Keratinocyte (primary cell): ENCODE data around the gene AQP6. TPM values are rescaled to one million over a fixed set of nuclear protein-coding genes. Genes with fewer than 3 reads are reported as not detected.

ENCODE experiments used
- DNase-seq: peaks from one replicate; pipeline ENCODE4 v3.0.0-alpha.2; 2011; ENCODE audit warnings: low read depth, missing footprints, low spot score
- FAIRE-seq: peaks from 2 replicates; lab custom pipeline; 2011; peaks lifted over from hg19 to GRCh38; lab: Jason Lieb, UNC
- H2AFZ ChIP-seq: 2 replicates; pipeline ENCODE4 v1.6.0; 2012; ENCODE audit warnings: low read length, control low read depth, inconsistent platforms; ENCODE audit not compliant: control insufficient read depth
- H3K27ac ChIP-seq: 2 replicates; pipeline ENCODE4 v1.5.1; 2011; ENCODE audit warnings: low read length; ENCODE audit not compliant: control insufficient read depth, insufficient read depth
- H3K27me3 ChIP-seq: 3 replicates; pipeline ENCODE4 v1.6.0; 2011; ENCODE audit warnings: low read length; ENCODE audit not compliant: control insufficient read depth, insufficient read depth; ENCODE audit errors: extremely low read depth
- H3K36me3 ChIP-seq, 2 experiments: 2 replicates in 1 of 2; 3 replicates in 1 of 2; pipeline ENCODE4 v1.5.1; 2011; ENCODE audit warnings: low read length in 2 of 2, mild to moderate bottlenecking in 1 of 2; ENCODE audit not compliant: control insufficient read depth in 2 of 2, insufficient read depth in 2 of 2; ENCODE audit errors: extremely low read depth in 1 of 2
- H3K4me1 ChIP-seq: 3 replicates; pipeline ENCODE4 v1.5.1; 2011; ENCODE audit warnings: low read length; ENCODE audit not compliant: control insufficient read depth, insufficient read depth; ENCODE audit errors: extremely low read depth
- H3K4me2 ChIP-seq: 3 replicates; pipeline ENCODE4 v1.6.0; 2011; ENCODE audit warnings: low read depth, low read length; ENCODE audit not compliant: control insufficient read depth, insufficient read depth; ENCODE audit errors: extremely low read depth
- H3K4me3 ChIP-seq, 3 experiments: fragments of 200-600 bp in 1 of 3; sonication (generic) in 1 of 3; 2 replicates in 2 of 3; 3 replicates in 1 of 3; pipeline ENCODE4 v1.5.1; 2011 to 2016; ENCODE audit warnings: low read length in 3 of 3, mild to moderate bottlenecking in 3 of 3, control low read depth in 2 of 3, inconsistent platforms in 1 of 3, low read depth in 1 of 3, mixed read lengths in 1 of 3, mixed run types in 1 of 3, moderate library complexity in 1 of 3; ENCODE audit not compliant: control insufficient read depth in 2 of 3, insufficient read depth in 2 of 3; ENCODE audit errors: extremely low read depth in 1 of 3
- H3K79me2 ChIP-seq: 2 replicates; pipeline ENCODE4 v1.6.0; 2012; ENCODE audit warnings: low read length; ENCODE audit not compliant: control insufficient read depth, insufficient read depth
- H3K9ac ChIP-seq: 3 replicates; pipeline ENCODE4 v1.6.0; 2011; ENCODE audit warnings: low read length; ENCODE audit not compliant: control insufficient read depth, insufficient read depth; ENCODE audit errors: extremely low read depth
- H3K9me1 ChIP-seq: 3 replicates; pipeline ENCODE4 v1.6.0; 2011; ENCODE audit warnings: low read length; ENCODE audit not compliant: control insufficient read depth, insufficient read depth; ENCODE audit errors: extremely low read depth
- H3K9me3 ChIP-seq: 2 replicates; pipeline ENCODE4 v1.5.1; 2012; ENCODE audit warnings: low read depth, low read length; ENCODE audit not compliant: control insufficient read depth
- H4K20me1 ChIP-seq: 3 replicates; pipeline ENCODE4 v1.6.0; 2011; ENCODE audit warnings: low read length; ENCODE audit not compliant: control insufficient read depth, insufficient read depth; ENCODE audit errors: extremely low read depth
- CTCF ChIP-seq, 3 experiments: IDR thresholded peaks in 1 of 3; conservative IDR thresholded peaks in 1 of 3; optimal IDR thresholded peaks in 1 of 3; 2 replicates in 2 of 3; 3 replicates in 1 of 3; pipeline versions ENCODE3 to v1.5.1; 2011; ENCODE audit warnings: low read length in 3 of 3, mild to moderate bottlenecking in 3 of 3, moderate library complexity in 2 of 3, control low read depth in 1 of 3, inconsistent platforms in 1 of 3; ENCODE audit not compliant: insufficient read depth in 2 of 3; ENCODE audit errors: extremely low read depth in 1 of 3
- EZH2 ChIP-seq: IDR thresholded peaks from one replicate; pipeline ENCODE4 v1.6.1; 2012; ENCODE audit warnings: inconsistent platforms, mild to moderate bottlenecking, low read length, moderate library complexity
- dilution Hi-C: fragments of 300-500 bp; cut with MboI; formaldehyde crosslinking; loops from one replicate; pipeline ENCODE4 v1.7.0; 2020; ENCODE audit warnings: low sequenced_read_pairs; ENCODE audit not compliant: extremely low pct_ligation_motif_present
- polyA plus RNA-seq, 5 experiments: library from polyadenylated mRNA; depleted of rRNA in 3 of 5; stranded (reverse) in 3 of 5; stranded (forward) in 1 of 5; unstranded in 1 of 5; fragments of >200 nt; gene quantifications; 1 replicate in 1 of 5; 2 replicates in 3 of 5; 3 replicates in 1 of 5; pipeline versions ENCODE4 v1.2.1 to v1.2.3, GENCODE V29; 2011 to 2012; ENCODE audit warnings: missing spikeins in 2 of 5, low read depth in 1 of 5, low replicate concordance in 1 of 5

Gene AQP6
- polyA plus RNA-seq, 1 donor (not counting 4 experiments of a cell fraction or from before 2014, with no cell fraction given) = 0.45 TPM

DNA sequence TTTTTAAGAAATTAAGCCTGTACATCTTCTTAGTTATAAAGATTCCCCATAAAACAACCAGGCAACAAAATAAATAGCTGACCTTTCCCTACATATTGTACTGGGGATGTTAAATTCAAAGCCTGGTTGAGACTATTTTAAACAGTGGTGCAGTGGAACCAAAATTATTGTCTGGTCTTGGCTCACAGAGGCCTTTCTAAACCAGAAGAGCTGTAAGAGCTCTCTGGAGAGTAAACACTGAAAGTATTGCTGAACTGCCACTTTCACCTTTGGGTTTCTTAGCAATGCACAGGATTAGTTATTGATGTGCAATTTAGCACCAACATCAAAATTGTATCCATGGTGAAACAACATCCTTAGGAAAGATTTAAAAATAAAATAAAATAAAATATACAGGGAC is 31.9 kb downstream of the AQP6 start:
- no peaks in the 10 kb centered on the region for H3K4me1 ChIP-seq
- no peaks in the 10 kb centered on the region for H3K9me1 ChIP-seq
- no peaks in the 10 kb centered on the region for H3K9me3 ChIP-seq
- H3K27ac ChIP-seq = no peak overlapping the region
- no peak overlapping the region for H3K9ac ChIP-seq
- no peak overlapping the region for H3K4me2 ChIP-seq
- H2AFZ ChIP-seq = no peak overlapping the region
- DNase-seq (no peak), FAIRE-seq (no peak)
- TF ChIP-seq CTCF (optimal IDR thresholded peaks at IDR 0.05 in 1 of 3, IDR thresholded peaks at IDR 0.05 in 1 of 3, conservative IDR thresholded peaks at IDR 0.05 in 1 of 3; ENCODE audit: extremely low read depth in 1 of 3, insufficient read depth in 2 of 3, low read length in 3 of 3) (no peak), EZH2 (no peak)
- peaks cover 12% of the 10 kb centered on the region for H3K79me2 ChIP-seq
- no peak overlapping the region for H3K4me3 ChIP-seq
- H3K36me3 ChIP-seq = peaks cover 9 to 15% of the 10 kb centered on the region in 2 experiments
- dilution Hi-C loops = loop anchor here (10.0 kb wide), 1 partner anchor 60 kb away; no protein-coding TSS in a partner anchor
- H3K27me3 ChIP-seq = no peaks in the 10 kb centered on the region
- H4K20me1 ChIP-seq = no peaks in the 10 kb centered on the region

GRCh38 chr12:50005175-50005574 is 32.4 kb downstream of the AQP6 start:
- no peaks in the 10 kb centered on the region for H3K4me1 ChIP-seq
- no peak overlapping the region for H3K4me3 ChIP-seq
- no peaks in the 10 kb centered on the region for H4K20me1 ChIP-seq
- dilution Hi-C loops = loop anchor here (10.0 kb wide), 1 partner anchor 60 kb away; no protein-coding TSS in a partner anchor
- no peak overlapping the region for H3K4me2 ChIP-seq
- H2AFZ ChIP-seq = no peak overlapping the region
- FAIRE-seq (no peak), DNase-seq (no peak)
- no peak overlapping the region for H3K9ac ChIP-seq
- no peaks in the 10 kb centered on the region for H3K9me3 ChIP-seq
- no peak overlapping the region for H3K27ac ChIP-seq
- H3K27me3 ChIP-seq = no peaks in the 10 kb centered on the region
- TF ChIP-seq EZH2 (no peak), CTCF (optimal IDR thresholded peaks at IDR 0.05 in 1 of 3, IDR thresholded peaks at IDR 0.05 in 1 of 3, conservative IDR thresholded peaks at IDR 0.05 in 1 of 3; ENCODE audit: extremely low read depth in 1 of 3, insufficient read depth in 2 of 3, low read length in 3 of 3) (no peak)
- no peaks in the 10 kb centered on the region for H3K9me1 ChIP-seq
- H3K36me3 ChIP-seq = peaks cover 9 to 15% of the 10 kb centered on the region in 2 experiments
- H3K79me2 ChIP-seq = peaks cover 12% of the 10 kb centered on the region
